ENCODE data around the gene PLCB1.
"Not testable (repeated sequence)": the region's sequence is repeated elsewhere in the genome, so short reads cannot be mapped to it uniquely, and the experiment has no call there.

DNA sequence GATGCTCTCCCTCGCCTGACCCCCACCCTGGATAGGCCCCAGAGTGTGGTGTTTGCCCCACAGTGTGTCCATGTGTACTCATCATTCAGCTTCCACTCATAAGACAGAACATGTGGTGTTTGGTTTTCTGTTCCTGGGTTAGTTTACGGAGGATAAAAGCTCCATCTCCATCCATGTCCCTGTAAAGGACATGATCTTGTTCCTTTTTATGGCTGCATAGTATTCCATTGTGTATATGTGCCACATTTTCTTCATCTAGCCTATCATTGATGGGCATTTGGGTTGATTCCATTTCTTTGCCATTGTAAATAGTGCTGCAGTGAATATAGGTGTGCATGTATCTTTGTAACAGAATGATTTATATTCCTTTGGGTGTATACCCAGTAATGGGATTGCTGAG is 218.2 kb downstream of the PLCB1 start:
- TF ChIP-seq MAX (IDR thresholded peaks at IDR 0.05; ENCODE audit: low read depth, low read length); POLR2A (IDR thresholded peaks at IDR 0.05; ENCODE audit: extremely low read depth, insufficient read length); MYC (IDR thresholded peaks at IDR 0.05; ENCODE audit: low read depth, low read length): not testable (repeated sequence)
- TF ChIP-seq, protein P1, sequence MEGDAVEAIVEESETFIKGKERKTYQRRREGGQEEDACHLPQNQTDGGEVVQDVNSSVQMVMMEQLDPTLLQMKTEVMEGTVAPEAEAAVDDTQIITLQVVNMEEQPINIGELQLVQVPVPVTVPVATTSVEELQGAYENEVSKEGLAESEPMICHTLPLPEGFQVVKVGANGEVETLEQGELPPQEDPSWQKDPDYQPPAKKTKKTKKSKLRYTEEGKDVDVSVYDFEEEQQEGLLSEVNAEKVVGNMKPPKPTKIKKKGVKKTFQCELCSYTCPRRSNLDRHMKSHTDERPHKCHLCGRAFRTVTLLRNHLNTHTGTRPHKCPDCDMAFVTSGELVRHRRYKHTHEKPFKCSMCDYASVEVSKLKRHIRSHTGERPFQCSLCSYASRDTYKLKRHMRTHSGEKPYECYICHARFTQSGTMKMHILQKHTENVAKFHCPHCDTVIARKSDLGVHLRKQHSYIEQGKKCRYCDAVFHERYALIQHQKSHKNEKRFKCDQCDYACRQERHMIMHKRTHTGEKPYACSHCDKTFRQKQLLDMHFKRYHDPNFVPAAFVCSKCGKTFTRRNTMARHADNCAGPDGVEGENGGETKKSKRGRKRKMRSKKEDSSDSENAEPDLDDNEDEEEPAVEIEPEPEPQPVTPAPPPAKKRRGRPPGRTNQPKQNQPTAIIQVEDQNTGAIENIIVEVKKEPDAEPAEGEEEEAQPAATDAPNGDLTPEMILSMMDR (IDR thresholded peaks at IDR 0.05; ENCODE audit: low read depth, low read length), result not testable (repeated sequence)
